CD4-positive, alpha-beta T cell treated with Interleukin-2 at 100 ng/mL for 4 hours (primary cell): ENCODE results near the gene TSPAN15.
"Not testable (repeated sequence)": the region's sequence is repeated elsewhere in the genome, so short reads cannot be mapped to it uniquely, and the experiment has no call there.

Source experiments
- DNase-seq: peaks from one replicate; pipeline ENCODE4 v3.0.0-alpha.2; 2020; ENCODE audit warnings: low spot score

Gene TSPAN15

DNA sequence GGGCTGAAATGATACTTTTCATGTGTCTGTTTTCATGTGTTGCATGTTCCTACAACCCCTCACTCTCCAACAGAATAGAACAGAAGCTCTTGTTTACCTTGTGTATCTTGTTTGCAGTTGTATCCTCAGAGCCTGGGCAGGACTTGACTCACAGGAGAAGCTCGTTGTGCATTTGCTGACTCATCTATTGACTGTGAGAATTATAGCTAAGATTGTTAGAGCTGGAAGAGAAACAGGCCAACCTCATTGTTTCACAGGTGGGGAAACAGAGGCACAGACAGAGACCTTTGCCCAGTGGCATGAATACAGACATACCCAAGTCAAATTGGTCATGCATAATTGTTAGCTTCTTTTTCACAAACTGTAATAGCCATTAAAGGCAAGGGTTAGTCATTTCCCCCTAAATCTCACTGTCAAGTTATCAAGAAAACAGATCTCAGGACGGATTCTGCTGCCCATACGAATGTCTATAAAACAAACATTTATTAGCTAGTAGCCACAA is 4.6 kb upstream of the TSPAN15 start:
- no peak for DNase-seq

DNA sequence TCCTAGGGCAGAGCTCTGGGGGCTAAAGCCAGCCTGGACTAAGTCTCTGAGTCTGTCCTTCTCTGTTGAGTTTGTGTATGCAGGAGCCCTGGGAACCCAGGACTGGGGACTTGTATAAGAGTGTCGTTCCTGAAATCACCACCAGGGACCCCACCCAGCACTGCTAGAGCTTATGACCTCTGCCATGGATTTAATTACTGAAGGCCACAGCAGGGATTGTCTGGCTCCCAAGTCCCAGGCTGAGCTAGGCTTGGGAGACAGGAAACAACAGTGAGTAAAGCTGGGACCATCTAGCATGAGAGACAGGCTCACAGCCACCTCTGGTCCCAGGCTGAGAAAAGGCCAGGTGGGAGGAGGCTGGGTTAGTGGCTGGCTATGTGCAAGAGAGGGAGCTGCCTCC is 1.4 kb upstream of the TSPAN15 start:
- DNase-seq = peak; percentile 62

GRCh38 chr10:69450395-69450794 is 870 bp upstream of the TSPAN15 start:
- DNase-seq = not testable (repeated sequence)

DNA sequence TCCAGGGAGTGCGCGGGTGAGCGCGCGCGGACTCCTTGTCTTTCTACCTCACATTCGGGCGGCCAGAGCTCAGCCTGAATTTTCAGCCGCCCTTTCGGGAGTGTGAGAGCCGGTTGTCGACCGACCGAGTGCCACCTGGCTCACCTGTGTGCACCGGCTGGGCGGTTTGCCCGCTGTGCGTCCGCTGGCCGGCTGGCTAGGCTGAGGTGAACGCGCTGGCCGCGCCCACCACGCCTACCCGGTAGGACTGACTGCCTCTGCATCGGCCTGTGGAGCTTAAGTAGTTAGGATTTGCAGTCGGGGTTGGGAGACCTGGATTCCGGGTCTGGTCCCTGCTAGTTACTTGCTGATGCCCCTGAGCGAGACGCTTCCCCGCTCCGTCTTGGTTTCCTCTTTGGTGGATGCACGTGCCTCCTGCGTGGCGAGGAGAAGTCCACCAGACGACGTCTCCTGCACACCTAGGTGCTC is 553 bp downstream of the TSPAN15 start:
- no peak for DNase-seq

- no peak for DNase-seq
These were observed 1.6 kb downstream of the TSPAN15 start for GRCh38 chr10:69452676-69453415.

GRCh38 chr10:69453795-69454194 is 2.5 kb downstream of the TSPAN15 start:
- no peak for DNase-seq

- no peak for DNase-seq
These were observed 3.9 kb downstream of the TSPAN15 start for GRCh38 chr10:69455006-69455763.

DNA sequence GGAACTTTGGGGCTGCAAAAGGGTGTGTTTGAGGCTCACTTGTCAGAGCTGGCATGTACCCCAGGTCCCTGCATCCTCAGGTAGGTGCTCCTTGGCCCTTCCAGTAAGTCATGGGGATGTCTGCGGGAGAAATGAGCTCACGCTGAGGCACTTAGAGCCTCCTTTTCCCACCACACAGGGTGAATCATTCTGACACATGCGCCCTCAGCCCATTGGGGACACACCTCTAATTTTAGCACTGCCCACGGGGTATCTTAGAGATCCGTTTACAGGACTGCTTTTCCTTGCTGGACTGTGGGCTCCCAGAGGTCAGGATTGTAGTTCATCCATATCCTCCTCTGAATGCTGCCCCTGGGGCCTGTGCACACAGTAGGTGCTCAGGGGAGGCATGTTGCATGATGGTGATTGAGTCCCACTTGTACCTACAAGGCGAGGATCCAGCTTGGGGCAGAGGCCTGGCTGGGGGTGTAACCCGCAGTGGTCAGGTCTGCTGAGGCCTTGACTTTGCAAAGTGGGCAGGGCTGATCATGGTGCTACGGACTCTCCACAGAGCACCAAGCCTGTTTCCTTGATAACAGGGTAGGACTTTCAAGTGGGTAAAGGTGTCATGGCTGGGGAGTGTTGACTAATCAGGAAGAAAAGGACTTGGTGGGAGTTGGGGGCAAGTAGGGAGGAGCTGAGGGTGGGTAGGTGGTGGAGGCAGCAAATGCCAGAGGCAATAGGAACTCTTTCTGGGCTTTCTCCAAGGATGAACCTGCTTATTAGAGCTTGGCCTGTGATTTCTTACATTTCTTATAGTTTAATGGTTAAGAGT is 5.8 kb downstream of the TSPAN15 start:
- DNase-seq = no peak

- no peak for DNase-seq
These were observed 6.5 kb downstream of the TSPAN15 start for GRCh38 chr10:69457771-69458237.

- DNase-seq = no peak
These were observed 7.3 kb downstream of the TSPAN15 start for GRCh38 chr10:69458430-69459100.

- DNase-seq = no peak
These were observed 8.0 kb downstream of the TSPAN15 start for GRCh38 chr10:69459101-69459790.

DNA sequence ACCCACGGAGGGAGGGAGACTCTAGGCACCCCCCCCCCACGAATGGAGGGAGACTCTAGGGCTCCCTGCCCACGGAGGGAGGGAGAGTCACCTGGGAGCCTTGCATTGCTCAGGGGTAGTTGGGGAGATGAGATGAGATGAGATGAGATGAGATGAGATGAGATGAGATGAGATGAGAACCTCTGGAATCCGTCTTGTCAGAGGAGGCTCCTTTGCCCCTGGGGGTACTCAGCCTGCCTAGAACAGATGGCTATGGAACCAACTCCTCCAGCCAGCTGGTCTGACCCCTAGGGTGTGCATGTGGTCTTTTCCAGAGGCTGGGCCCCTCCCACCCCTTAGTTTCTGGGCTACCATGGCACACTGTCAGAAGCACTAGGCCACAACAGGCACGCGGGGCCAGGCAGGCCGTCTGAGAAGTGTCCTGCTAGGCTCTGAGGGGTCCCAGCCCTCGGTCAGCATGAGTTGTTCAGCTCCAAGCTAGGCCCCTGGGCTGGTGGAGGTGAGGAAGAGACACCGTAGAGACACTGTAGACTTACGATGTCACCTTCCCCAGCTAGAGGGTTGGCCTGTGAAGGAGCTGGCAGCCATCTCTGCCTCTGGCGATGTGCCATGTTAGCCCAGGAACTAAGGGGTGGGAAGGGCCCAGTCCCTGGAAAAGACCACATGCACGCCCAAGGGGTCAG is 8.8 kb downstream of the TSPAN15 start:
- no peak for DNase-seq

GRCh38 chr10:69460576-69461242 is 9.4 kb downstream of the TSPAN15 start:
- no peak for DNase-seq

- no peak for DNase-seq
These were observed 10.2 kb downstream of the TSPAN15 start for GRCh38 chr10:69461243-69462025.

GRCh38 chr10:69463886-69464285 is 12.6 kb downstream of the TSPAN15 start:
- DNase-seq = no peak

- no peak for DNase-seq
These were observed 13.1 kb downstream of the TSPAN15 start for GRCh38 chr10:69464401-69464800.

DNA sequence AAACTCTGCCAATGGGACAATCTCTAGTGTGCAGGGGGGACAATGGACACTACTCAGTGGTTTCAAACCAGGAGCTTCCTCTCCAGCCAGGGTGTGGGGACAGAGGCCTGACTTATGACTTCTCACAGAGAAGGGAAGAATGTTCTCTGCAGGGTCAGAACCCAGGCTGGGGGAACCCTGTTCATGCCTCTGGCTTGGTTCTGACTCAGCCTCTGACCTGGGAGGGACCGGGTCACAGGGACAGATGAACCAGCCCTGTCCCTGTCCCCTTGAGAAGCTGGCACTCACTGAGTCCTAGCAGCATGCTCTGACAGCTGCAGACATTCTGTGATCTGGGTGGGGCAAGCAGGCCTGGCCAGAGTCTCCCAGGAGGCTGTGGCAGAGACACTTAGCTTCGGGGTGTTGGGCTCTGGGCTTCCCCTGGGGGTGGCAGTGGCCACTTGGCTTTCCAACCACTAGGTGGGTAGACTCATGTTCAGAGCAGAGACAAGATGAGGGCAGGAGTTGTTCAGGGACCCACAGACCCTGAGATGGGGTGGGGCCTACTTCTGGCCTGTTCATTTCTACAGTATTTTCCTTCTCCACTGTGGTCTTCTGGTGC is 13.6 kb downstream of the TSPAN15 start:
- DNase-seq = peak; percentile 14

GRCh38 chr10:69465457-69466157 is 14.3 kb downstream of the TSPAN15 start:
- peak; percentile 36 for DNase-seq
